ENCODE results near the gene TUBAL3. TPM values are rescaled to one million over a fixed set of nuclear protein-coding genes. Genes with fewer than 3 reads are reported as not detected.
A peak's percentile ranks its signal among the peaks of the same experiment; 100 is the strongest.

TUBAL3 gene
- total and polyA plus RNA-seq, 3 experiments from 2014 or later: not detected

DNA sequence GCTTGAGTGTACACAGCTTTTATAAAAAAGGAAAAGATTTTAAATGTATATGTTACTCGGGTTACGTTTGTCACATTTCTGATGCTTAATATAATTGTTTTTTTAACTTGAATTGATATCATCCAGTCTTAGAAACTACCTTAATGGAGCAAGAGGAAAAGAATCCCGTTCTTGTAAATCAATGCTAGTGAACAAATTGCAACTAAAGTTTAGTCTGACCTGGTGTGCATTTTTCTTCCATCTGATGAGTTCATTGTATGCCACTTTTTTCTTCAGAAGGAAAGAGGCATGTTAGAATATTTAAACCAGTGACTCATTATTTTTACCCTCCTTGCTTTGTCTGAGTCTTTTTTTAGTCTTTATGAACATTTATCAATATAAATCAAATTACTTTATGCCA, 42.4 kb upstream of the TUBAL3 start:
- peaks cover 22 to 31% (median 29%) of the 10 kb centered on the region in 3 donors for H3K4me1 Mint-ChIP-seq
- Histone ChIP-seq H3K27ac (ENCODE audit: low read depth, low read length) (peak overlapping the region; percentile 43), H3K36me3 (ENCODE audit: insufficient read depth, low read length) (no peaks in the 10 kb centered on the region), H3K27me3 (ENCODE audit: insufficient read depth, low read length, poor library complexity, severe bottlenecking) (no peaks in the 10 kb centered on the region), H3K4me3 (ENCODE audit: low read length) (peak overlapping the region; percentile 63), H3K9me3 (ENCODE audit: low read length) (no peaks in the 10 kb centered on the region), H3K4me1 (ENCODE audit: insufficient read depth, low read length) (peaks cover 19% of the 10 kb centered on the region)
- ChIA-PET CTCF (interaction anchor here (0.9 to 1.5 kb wide), 3 partner anchors 171 to 183 kb away, joined by 3 to 11 read pairs (median 3); no protein-coding TSS in a partner anchor), POLR2A (no interaction called here)
- H3K4me3 Mint-ChIP-seq: peak overlapping the region in 5 of 7 donors; percentile 8 to 50 (median 33)
- no peak for DNase-seq
- H3K27ac Mint-ChIP-seq: peak overlapping the region in 1 of 8 donors; percentile 59
- H3K36me3 Mint-ChIP-seq: no peaks in the 10 kb centered on the region
- no peaks in the 10 kb centered on the region for H3K9me3 Mint-ChIP-seq
- no peaks in the 10 kb centered on the region for H3K27me3 Mint-ChIP-seq

DNA sequence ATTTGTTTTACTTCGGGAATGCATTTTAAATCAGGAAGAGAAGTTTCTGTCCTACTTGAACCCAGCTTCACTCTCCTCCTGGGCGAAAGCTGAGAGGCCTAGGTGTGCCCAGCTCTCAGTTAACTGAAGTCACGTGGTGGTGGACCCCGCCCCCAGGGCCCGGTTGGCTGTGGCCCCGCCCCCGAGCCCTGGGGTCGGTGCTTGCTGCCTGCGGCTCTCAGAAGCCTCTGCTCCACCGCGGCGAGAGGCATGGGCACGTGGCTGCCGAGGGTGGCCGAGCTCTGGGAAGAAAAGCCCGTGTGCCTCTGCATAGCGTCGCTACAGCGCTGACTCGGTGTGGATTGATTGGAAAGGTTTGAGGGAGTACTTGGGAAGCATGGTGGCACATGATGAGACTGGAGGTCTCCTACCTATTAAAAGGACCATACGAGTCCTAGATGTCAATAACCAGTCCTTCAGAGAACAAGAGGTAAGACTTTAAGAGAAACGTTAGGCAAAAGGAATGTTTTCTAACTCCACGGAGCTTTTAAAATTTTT, 41.8 kb upstream of the TUBAL3 start:
- H3K4me1 ChIP-seq (ENCODE audit: insufficient read depth, low read length): peaks cover 19% of the 10 kb centered on the region
- H3K9me3 ChIP-seq (ENCODE audit: low read length): no peaks in the 10 kb centered on the region
- no peaks in the 10 kb centered on the region for H3K9me3 Mint-ChIP-seq
- POLR2A ChIA-PET: interaction anchor here (0.6 kb wide), 1 partner anchor 22 kb away, joined by 4 read pairs; no protein-coding TSS in a partner anchor
- peak in 4 of 5 donors; percentile 8 to 76 (median 39) for DNase-seq
- peak overlapping the region in 2 of 8 donors; percentile 15 to 48 for H3K27ac Mint-ChIP-seq
- H3K27me3 Mint-ChIP-seq: no peaks in the 10 kb centered on the region
- peak overlapping the region; percentile 63 for H3K4me3 ChIP-seq (ENCODE audit: low read length)
- no peaks in the 10 kb centered on the region for H3K27me3 ChIP-seq (ENCODE audit: insufficient read depth, low read length, poor library complexity, severe bottlenecking)
- CTCF ChIA-PET: interaction anchor here (0.9 to 1.5 kb wide), 2 partner anchors 177 to 183 kb away, joined by 3 to 11 read pairs; no protein-coding TSS in a partner anchor
- peak overlapping the region; percentile 43 for H3K27ac ChIP-seq (ENCODE audit: low read depth, low read length)
- no peaks in the 10 kb centered on the region for H3K36me3 ChIP-seq (ENCODE audit: insufficient read depth, low read length)
- H3K36me3 Mint-ChIP-seq: no peaks in the 10 kb centered on the region
- peaks cover 22 to 32% (median 30%) of the 10 kb centered on the region in 3 donors for H3K4me1 Mint-ChIP-seq
- peak overlapping the region in 6 of 7 donors; percentile 20 to 73 (median 62) for H3K4me3 Mint-ChIP-seq

DNA sequence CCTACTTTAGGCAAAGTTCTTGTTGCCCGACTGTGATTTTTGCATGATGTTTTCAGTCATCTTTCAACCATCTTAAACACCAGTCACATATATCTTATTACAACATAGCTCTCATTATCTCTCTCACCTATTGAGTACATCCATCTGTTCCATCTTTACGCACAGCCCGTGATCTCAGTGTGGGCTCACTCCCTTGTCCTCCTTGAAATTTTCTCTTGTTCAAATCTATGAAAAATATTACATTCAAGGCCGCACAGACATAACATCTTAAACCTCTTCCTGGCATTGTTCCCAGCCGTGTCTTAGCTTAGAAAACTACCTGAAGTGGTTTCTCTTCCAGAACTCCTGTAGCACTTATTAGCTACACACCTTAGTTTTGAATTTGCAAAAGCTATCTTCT, 40.4 kb upstream of the TUBAL3 start:
- no peak for DNase-seq
- Mint-ChIP-seq H3K27me3 (no peaks in the 10 kb centered on the region), H3K4me1 (peaks cover 22 to 32% (median 30%) of the 10 kb centered on the region in 3 donors), H3K27ac (no peak overlapping the region), H3K9me3 (no peaks in the 10 kb centered on the region), H3K36me3 (no peaks in the 10 kb centered on the region), H3K4me3 (no peak overlapping the region)
- Histone ChIP-seq H3K27ac (ENCODE audit: low read depth, low read length) (no peak overlapping the region), H3K4me3 (ENCODE audit: low read length) (no peak overlapping the region), H3K9me3 (ENCODE audit: low read length) (no peaks in the 10 kb centered on the region), H3K27me3 (ENCODE audit: insufficient read depth, low read length, poor library complexity, severe bottlenecking) (no peaks in the 10 kb centered on the region), H3K4me1 (ENCODE audit: insufficient read depth, low read length) (peaks cover 19% of the 10 kb centered on the region), H3K36me3 (ENCODE audit: insufficient read depth, low read length) (no peaks in the 10 kb centered on the region)
- POLR2A ChIA-PET: no interaction called here
- CTCF ChIA-PET: interaction anchor here (1.0 to 7.7 kb wide), 3 partner anchors 10 to 181 kb away, joined by 3 to 122 read pairs (median 4); no protein-coding TSS in a partner anchor

DNA sequence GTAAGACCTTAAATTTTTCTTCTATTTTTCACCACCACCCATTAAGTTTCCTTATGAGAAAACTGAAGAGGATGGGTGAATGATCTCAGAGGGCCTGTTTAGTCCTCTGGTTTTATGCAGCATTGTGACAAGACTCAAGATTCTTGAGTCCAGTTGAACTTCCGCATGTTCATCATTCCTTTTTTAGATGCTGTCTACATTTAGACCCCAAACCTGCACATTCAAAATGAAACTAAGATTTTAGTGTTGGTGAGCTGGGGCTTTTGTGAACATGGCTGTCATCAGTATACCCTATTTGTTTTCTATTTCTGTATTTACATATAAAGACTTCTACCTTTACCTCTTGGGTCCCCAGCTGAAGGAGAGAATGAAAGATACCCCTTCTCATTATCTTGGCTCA, 38.8 kb upstream of the TUBAL3 start:
- Mint-ChIP-seq H3K4me1 (peaks cover 19 to 31% (median 25%) of the 10 kb centered on the region in 3 donors), H3K27ac (no peak overlapping the region), H3K4me3 (no peak overlapping the region), H3K9me3 (no peaks in the 10 kb centered on the region), H3K27me3 (no peaks in the 10 kb centered on the region), H3K36me3 (no peaks in the 10 kb centered on the region)
- no peak overlapping the region for H3K27ac ChIP-seq (ENCODE audit: low read depth, low read length)
- H3K9me3 ChIP-seq (ENCODE audit: low read length): no peaks in the 10 kb centered on the region
- H3K4me1 ChIP-seq (ENCODE audit: insufficient read depth, low read length): peaks cover 14% of the 10 kb centered on the region
- H3K36me3 ChIP-seq (ENCODE audit: insufficient read depth, low read length): no peaks in the 10 kb centered on the region
- no peak overlapping the region for H3K4me3 ChIP-seq (ENCODE audit: low read length)
- POLR2A ChIA-PET: no interaction called here
- no peaks in the 10 kb centered on the region for H3K27me3 ChIP-seq (ENCODE audit: insufficient read depth, low read length, poor library complexity, severe bottlenecking)
- CTCF ChIA-PET: interaction anchor here (1.6 to 7.7 kb wide), 4 partner anchors 11 to 186 kb away, joined by 4 to 122 read pairs (median 11); no protein-coding TSS in a partner anchor
- DNase-seq: no peak

DNA sequence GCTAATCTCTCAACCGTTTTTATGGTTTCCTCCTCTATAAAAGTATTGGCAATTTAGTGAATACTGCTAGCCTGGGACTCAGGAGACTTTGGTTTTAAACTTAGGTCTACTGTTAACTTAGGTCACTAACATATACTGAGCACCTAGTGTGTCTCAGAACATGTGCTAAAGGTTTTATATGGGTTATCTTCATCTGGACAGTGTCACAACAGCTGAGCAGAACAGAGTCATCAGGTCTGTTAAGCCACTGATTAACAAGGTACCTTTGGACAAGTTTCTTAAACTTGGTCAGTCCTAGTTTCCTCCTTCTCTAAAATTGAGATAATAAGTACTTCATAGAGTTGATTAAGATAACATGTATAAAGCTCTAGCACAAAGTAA, 38.4 kb upstream of the TUBAL3 start:
- H3K27me3 ChIP-seq (ENCODE audit: insufficient read depth, low read length, poor library complexity, severe bottlenecking): no peaks in the 10 kb centered on the region
- Mint-ChIP-seq H3K9me3 (no peaks in the 10 kb centered on the region), H3K4me1 (peaks cover 18 to 27% (median 20%) of the 10 kb centered on the region in 3 donors), H3K27me3 (no peaks in the 10 kb centered on the region), H3K36me3 (no peaks in the 10 kb centered on the region), H3K27ac (no peak overlapping the region), H3K4me3 (no peak overlapping the region)
- no peaks in the 10 kb centered on the region for H3K36me3 ChIP-seq (ENCODE audit: insufficient read depth, low read length)
- ChIA-PET POLR2A (no interaction called here), CTCF (interaction anchor here (1.6 to 7.7 kb wide), 4 partner anchors 11 to 187 kb away, joined by 4 to 122 read pairs (median 11); no protein-coding TSS in a partner anchor)
- no peak for DNase-seq
- no peak overlapping the region for H3K27ac ChIP-seq (ENCODE audit: low read depth, low read length)
- peaks cover 14% of the 10 kb centered on the region for H3K4me1 ChIP-seq (ENCODE audit: insufficient read depth, low read length)
- no peak overlapping the region for H3K4me3 ChIP-seq (ENCODE audit: low read length)
- no peaks in the 10 kb centered on the region for H3K9me3 ChIP-seq (ENCODE audit: low read length)

DNA sequence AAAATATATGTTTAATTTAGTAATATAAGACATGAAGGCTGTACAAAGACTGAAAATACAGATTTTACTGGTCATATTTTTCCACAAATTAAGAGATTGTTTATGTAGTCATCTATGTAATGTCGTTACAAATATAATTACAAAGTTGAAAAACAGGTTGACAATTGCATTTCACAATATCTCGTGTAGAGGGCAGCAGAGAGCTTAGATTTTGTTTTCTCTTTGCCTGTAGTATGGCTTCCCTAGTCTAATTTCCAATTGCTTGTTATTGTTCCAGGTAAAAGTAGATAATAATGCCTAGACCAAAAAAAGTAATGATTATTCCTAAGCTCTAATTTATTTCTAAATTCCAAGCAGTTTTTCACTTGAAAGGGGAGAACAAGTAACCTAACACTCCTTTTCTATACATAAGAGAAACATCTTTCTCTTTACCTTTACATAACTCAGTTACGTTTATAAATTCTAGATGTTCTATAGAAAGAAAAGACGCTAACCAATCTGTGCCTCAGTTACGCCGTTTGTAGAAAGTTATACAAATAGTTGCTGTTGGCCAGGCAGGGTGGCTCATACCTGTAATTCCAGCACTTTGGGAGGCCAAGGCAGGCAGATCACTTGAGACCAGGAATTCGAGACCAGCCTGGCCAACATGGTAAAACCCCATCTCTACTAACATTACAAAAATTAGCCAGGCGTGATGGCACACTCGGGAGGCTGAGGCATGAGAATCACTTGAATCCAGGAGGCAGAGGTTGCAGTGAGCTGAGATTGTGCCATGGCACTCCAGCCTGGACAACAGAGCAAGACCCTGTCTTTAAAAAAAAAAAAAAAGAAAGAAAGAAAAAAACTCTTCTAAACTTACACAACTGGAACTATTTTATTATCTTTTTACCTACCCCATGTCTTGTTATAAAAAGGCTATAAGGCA, 37.7 kb upstream of the TUBAL3 start:
- ChIA-PET CTCF (interaction anchor here (0.7 to 7.7 kb wide), 9 partner anchors 10 to 188 kb away, joined by 3 to 122 read pairs (median 4); no protein-coding TSS in a partner anchor), POLR2A (no interaction called here)
- H3K27me3 Mint-ChIP-seq: no peaks in the 10 kb centered on the region
- no peak overlapping the region for H3K4me3 Mint-ChIP-seq
- no peaks in the 10 kb centered on the region for H3K27me3 ChIP-seq (ENCODE audit: insufficient read depth, low read length, poor library complexity, severe bottlenecking)
- H3K9me3 ChIP-seq (ENCODE audit: low read length): no peaks in the 10 kb centered on the region
- DNase-seq: peak in 2 of 5 donors; percentile 28 to 42
- no peaks in the 10 kb centered on the region for H3K36me3 Mint-ChIP-seq
- H3K4me1 ChIP-seq (ENCODE audit: insufficient read depth, low read length): peaks cover 14% of the 10 kb centered on the region
- H3K27ac Mint-ChIP-seq: no peak overlapping the region
- no peaks in the 10 kb centered on the region for H3K9me3 Mint-ChIP-seq
- no peak overlapping the region for H3K27ac ChIP-seq (ENCODE audit: low read depth, low read length)
- peaks cover 12 to 20% (median 14%) of the 10 kb centered on the region in 3 donors for H3K4me1 Mint-ChIP-seq
- H3K36me3 ChIP-seq (ENCODE audit: insufficient read depth, low read length): no peaks in the 10 kb centered on the region
- H3K4me3 ChIP-seq (ENCODE audit: low read length): no peak overlapping the region

DNA sequence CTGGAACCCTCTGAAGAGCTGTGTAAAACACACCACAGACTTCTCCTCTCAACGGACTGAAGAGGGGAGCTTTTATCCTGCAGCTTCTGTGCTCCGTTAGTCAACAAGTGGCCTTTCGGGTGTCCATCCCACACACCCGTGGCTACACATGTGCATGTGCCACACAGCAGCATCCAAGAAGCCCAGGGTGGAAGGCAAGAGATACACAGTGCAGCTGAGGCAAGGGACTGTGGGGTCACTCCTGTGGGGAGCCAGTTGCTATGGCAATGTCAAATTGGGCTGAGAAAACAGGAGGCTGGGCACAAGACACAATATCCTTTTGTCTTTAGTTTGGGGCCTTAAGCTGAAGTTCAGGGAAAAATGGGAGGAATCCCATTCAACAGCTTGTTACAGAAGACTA, 36.5 kb upstream of the TUBAL3 start:
- Histone ChIP-seq H3K4me1 (ENCODE audit: insufficient read depth, low read length) (peaks cover 3% of the 10 kb centered on the region), H3K36me3 (ENCODE audit: insufficient read depth, low read length) (no peaks in the 10 kb centered on the region), H3K4me3 (ENCODE audit: low read length) (no peak overlapping the region), H3K27me3 (ENCODE audit: insufficient read depth, low read length, poor library complexity, severe bottlenecking) (no peaks in the 10 kb centered on the region), H3K9me3 (ENCODE audit: low read length) (no peaks in the 10 kb centered on the region), H3K27ac (ENCODE audit: low read depth, low read length) (no peak overlapping the region)
- H3K27ac Mint-ChIP-seq: no peak overlapping the region
- no peaks in the 10 kb centered on the region for H3K27me3 Mint-ChIP-seq
- ChIA-PET POLR2A (no interaction called here), CTCF (interaction anchor here (1.0 to 7.7 kb wide), 5 partner anchors 8 to 185 kb away, joined by 3 to 122 read pairs (median 3); no protein-coding TSS in a partner anchor)
- no peaks in the 10 kb centered on the region for H3K36me3 Mint-ChIP-seq
- peaks cover 2 to 8% (median 4%) of the 10 kb centered on the region in 3 donors for H3K4me1 Mint-ChIP-seq
- DNase-seq: no peak
- no peak overlapping the region for H3K4me3 Mint-ChIP-seq
- no peaks in the 10 kb centered on the region for H3K9me3 Mint-ChIP-seq
